K562 (cell line): ENCODE results near the gene ATP9A.

Source experiments
- CTCF ChIP-seq, 3 experiments: IDR thresholded peaks in 2 of 3; conservative IDR thresholded peaks in 1 of 3; 2 replicates each; pipeline ENCODE4 v1.5.1; 2011 to 2012; ENCODE audit warnings: low read length in 3 of 3, mild to moderate bottlenecking in 3 of 3, control low read depth in 2 of 3, improper control_type of control experiment in 1 of 3, inconsistent platforms in 1 of 3, low read depth in 1 of 3, mixed read lengths in 1 of 3, moderate library complexity in 1 of 3; ENCODE audit not compliant: insufficient read depth in 2 of 3
- SRSF9 ChIP-seq: fragments of 200-400 bp; formaldehyde crosslinking; IDR thresholded peaks from 2 replicates; pipeline ENCODE4 v1.6.1; 2017; ENCODE audit warnings: low read depth, low read length, borderline replicate concordance
- ZNF347 ChIP-seq: fragments of 450-650 bp; formaldehyde crosslinking; IDR thresholded peaks from 2 replicates; pipeline ENCODE4 v1.4.0; 2020; ENCODE audit warnings: low read depth, mild to moderate bottlenecking, moderate library complexity

GRCh38 chr20:51738877-51739447 lies 29.2 kb downstream of the ATP9A start:
- TF ChIP-seq ZNF347 (CRISPR knock-in tag) (no peak), CTCF (IDR thresholded peaks at IDR 0.05 in 2 of 3, conservative IDR thresholded peaks at IDR 0.05 in 1 of 3; ENCODE audit: insufficient read depth in 2 of 3, low read depth in 1 of 3, low read length in 3 of 3) (no peak), SRSF9 (no peak)
